PC-3 (cell line): ENCODE measurements around the gene RP2. TPM values are rescaled to one million over a fixed set of nuclear protein-coding genes. Genes with fewer than 3 reads are reported as not detected.

Source experiments
- ATAC-seq: fragments of 200-7000 bp; cut with Tn5 transposase; 2 replicates; pipeline ENCODE4 v1.9.1; 2020; ENCODE audit warnings: mild to moderate bottlenecking, moderate library complexity
- BruUV-seq: library from RNA; stranded (reverse); fragments of 400-500 nt; replicated peaks from 2 replicates; lab custom pipeline; 2021; lab: Mats Ljungman, UMichigan
- CTCF ChIA-PET: fragments of 300-600 bp; sonication (Branson Sonifier 250); formaldehyde crosslinking; loops from one replicate; lab custom pipeline; 2022; ENCODE audit warnings: antibody characterized with exemption; lab: Charles Lee
- POLR2A ChIA-PET: fragments of 300-600 bp; sonication (Branson Sonifier 250); formaldehyde crosslinking; loops from one replicate; lab custom pipeline; 2022; ENCODE audit warnings: antibody characterized with exemption; ENCODE audit not compliant: unreplicated experiment; lab: Charles Lee
- DNase-seq: peaks from one replicate; pipeline ENCODE4 v3.0.0-alpha.2; 2015
- H2AFZ ChIP-seq: fragments of 300-600 bp; sonication (generic); 2 replicates; pipeline ENCODE4 v1.6.0; 2016; ENCODE audit warnings: antibody characterized with exemption, low read length
- H3F3A ChIP-seq: fragments of 300-600 bp; sonication (generic); one replicate; pipeline ENCODE4 v1.6.0; 2017; ENCODE audit warnings: antibody characterized with exemption, low read length, control low read depth, mild to moderate bottlenecking; ENCODE audit not compliant: unreplicated experiment
- H3K27ac ChIP-seq: fragments of 300-600 bp; sonication (generic); 2 replicates; pipeline ENCODE4 v1.5.1; 2016; ENCODE audit warnings: mild to moderate bottlenecking, low read length
- H3K27me3 ChIP-seq: fragments of 300-600 bp; sonication (generic); 2 replicates; pipeline ENCODE4 v1.6.1; 2016; ENCODE audit warnings: low read length, mixed read lengths
- H3K36me3 ChIP-seq: fragments of 300-600 bp; sonication (generic); 2 replicates; pipeline ENCODE4 v1.6.1; 2016; ENCODE audit warnings: low read depth, mixed run types, low read length, mixed read lengths
- H3K4me1 ChIP-seq: fragments of 300-600 bp; sonication (generic); 2 replicates; pipeline ENCODE4 v1.5.1; 2016; ENCODE audit warnings: low read length; ENCODE audit not compliant: insufficient read depth
- H3K4me2 ChIP-seq: fragments of 300-600 bp; sonication (generic); 2 replicates; pipeline ENCODE4 v1.6.0; 2016; ENCODE audit warnings: low read length
- H3K4me3 ChIP-seq: fragments of 300-600 bp; sonication (generic); 2 replicates; pipeline ENCODE4 v1.5.1; 2016; ENCODE audit warnings: mild to moderate bottlenecking, low read length, mixed read lengths
- H3K79me2 ChIP-seq: fragments of 300-600 bp; sonication (generic); 2 replicates; pipeline ENCODE4 v1.6.1; 2017; ENCODE audit warnings: low read length, mixed read lengths
- H3K9ac ChIP-seq: fragments of 300-600 bp; sonication (generic); 2 replicates; pipeline ENCODE4 v1.6.0; 2016; ENCODE audit warnings: mild to moderate bottlenecking, low read length
- H3K9me2 ChIP-seq: fragments of 300-600 bp; sonication (generic); replicated peaks from 2 replicates; pipeline ENCODE4 v1.6.1; 2016; ENCODE audit warnings: mixed run types, low read length, mixed read lengths
- H3K9me3 ChIP-seq: fragments of 300-600 bp; sonication (generic); 2 replicates; pipeline ENCODE4 v1.6.1; 2016; ENCODE audit warnings: low read length, mixed read lengths
- H4K20me1 ChIP-seq: fragments of 300-600 bp; sonication (generic); 2 replicates; pipeline ENCODE4 v1.6.1; 2016; ENCODE audit warnings: low read length, mixed read lengths
- EZH2 ChIP-seq: fragments of 300-600 bp; sonication (generic); IDR thresholded peaks from one replicate; pipeline ENCODE4 v1.6.1; 2017; ENCODE audit warnings: antibody characterized with exemption, mild to moderate bottlenecking, low read length; ENCODE audit not compliant: unreplicated experiment
- EZH2phosphoT487 ChIP-seq: fragments of 300-600 bp; sonication (generic); IDR thresholded peaks from 2 replicates; pipeline ENCODE4 v1.6.1; 2018; ENCODE audit warnings: mild to moderate bottlenecking, antibody characterized with exemption, low read length, borderline replicate concordance
- intact Hi-C: fragments of 100-400 bp; cut with micrococcal nuclease; formaldehyde crosslinking; loops from 2 replicates; pipeline ENCODE4 v1.9.0; 2023
- total RNA-seq: library from RNA; depleted of rRNA; stranded (reverse); fragments of >200 nt; gene quantifications from 2 replicates; pipeline ENCODE4 v1.2.3, GENCODE V29; 2014
- TF ChIP-seq, protein P1 (sequence below): fragments of 300-600 bp; sonication (generic); conservative IDR thresholded peaks from 2 replicates; pipeline ENCODE4 v1.5.1; 2017; ENCODE audit warnings: antibody characterized with exemption, low read depth, mild to moderate bottlenecking, low read length

Gene RP2
- total RNA-seq, 1 experiment from 2014 or later: 11.0 TPM

DNA sequence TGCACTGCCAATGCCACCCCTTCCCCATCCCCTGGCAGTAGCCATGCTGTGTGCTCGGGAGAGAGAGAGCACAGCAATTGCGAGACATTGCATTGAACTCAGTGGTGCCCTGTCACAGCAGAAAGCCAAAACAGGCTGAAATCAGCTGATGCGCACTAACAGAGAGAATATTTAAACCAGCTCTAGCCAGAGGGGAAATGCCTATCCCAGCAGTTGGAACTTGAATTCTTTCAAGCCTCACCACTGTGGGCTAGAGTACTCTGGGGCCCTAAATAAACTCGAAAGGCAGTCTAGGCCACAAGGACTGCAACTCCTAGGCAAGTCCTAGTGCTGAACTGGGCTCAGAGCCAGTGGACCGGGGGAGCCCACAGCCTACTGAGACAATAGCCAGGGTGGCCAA is 17.7 kb upstream of the RP2 start:
- Histone ChIP-seq H3K9me3 (no peaks in the 10 kb centered on the region), H3K4me2 (no peak overlapping the region), H2AFZ (no peak overlapping the region), H3K4me1 (no peaks in the 10 kb centered on the region), H4K20me1 (no peaks in the 10 kb centered on the region), H3K36me3 (no peaks in the 10 kb centered on the region), H3K79me2 (no peaks in the 10 kb centered on the region), H3K27me3 (no peaks in the 10 kb centered on the region), H3K4me3 (no peak overlapping the region), H3K9ac (no peak overlapping the region), H3K9me2 (no peaks in the 10 kb centered on the region), H3F3A (no peaks in the 10 kb centered on the region), H3K27ac (no peak overlapping the region)
- ATAC-seq (no peak), DNase-seq (no peak)
- POLR2A ChIA-PET: no interaction called here
- CTCF ChIA-PET: no interaction called here
- BruUV-seq: no TSS peak
- TF ChIP-seq, protein P1, sequence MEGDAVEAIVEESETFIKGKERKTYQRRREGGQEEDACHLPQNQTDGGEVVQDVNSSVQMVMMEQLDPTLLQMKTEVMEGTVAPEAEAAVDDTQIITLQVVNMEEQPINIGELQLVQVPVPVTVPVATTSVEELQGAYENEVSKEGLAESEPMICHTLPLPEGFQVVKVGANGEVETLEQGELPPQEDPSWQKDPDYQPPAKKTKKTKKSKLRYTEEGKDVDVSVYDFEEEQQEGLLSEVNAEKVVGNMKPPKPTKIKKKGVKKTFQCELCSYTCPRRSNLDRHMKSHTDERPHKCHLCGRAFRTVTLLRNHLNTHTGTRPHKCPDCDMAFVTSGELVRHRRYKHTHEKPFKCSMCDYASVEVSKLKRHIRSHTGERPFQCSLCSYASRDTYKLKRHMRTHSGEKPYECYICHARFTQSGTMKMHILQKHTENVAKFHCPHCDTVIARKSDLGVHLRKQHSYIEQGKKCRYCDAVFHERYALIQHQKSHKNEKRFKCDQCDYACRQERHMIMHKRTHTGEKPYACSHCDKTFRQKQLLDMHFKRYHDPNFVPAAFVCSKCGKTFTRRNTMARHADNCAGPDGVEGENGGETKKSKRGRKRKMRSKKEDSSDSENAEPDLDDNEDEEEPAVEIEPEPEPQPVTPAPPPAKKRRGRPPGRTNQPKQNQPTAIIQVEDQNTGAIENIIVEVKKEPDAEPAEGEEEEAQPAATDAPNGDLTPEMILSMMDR: no peak
- TF ChIP-seq EZH2 (no peak), EZH2phosphoT487 (no peak)
- intact Hi-C loops: no loop called here

DNA sequence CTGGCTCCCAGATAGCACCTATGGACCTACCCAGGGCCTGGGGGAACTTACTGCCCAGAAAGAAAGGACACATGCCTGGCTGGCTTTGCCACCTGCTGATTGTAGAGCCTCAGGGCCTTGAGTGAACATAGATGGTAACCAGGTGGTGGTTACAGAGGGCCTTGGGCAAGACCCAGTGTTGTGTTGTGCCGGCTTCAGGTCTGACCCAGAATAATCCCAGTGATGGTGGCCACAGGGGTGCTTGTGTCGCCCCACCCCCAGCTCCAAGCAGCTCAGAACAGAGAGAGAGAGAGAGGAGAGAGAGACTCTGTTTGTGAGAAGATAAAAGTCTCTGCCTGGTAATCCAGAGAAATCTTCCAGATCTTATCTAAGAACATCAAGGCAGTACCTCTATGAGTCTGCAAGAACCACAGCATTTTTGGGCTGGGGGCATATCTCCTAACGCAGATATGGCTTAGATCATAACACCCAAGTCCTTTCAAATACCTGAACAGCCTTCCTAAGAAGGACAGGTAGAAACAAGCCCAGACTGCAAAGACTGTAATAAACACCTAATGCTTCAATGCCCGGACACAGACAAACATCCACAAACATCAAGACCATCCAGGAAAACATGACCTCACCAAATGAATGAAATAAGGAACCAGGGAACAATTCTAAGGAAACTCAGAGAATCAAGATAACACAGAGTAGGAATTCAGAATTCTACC is 16.3 kb upstream of the RP2 start:
- Histone ChIP-seq H2AFZ (no peak overlapping the region), H3K9ac (no peak overlapping the region), H3K9me2 (no peaks in the 10 kb centered on the region), H3K27ac (no peak overlapping the region), H3K27me3 (no peaks in the 10 kb centered on the region), H3K79me2 (no peaks in the 10 kb centered on the region), H4K20me1 (no peaks in the 10 kb centered on the region), H3K4me1 (no peaks in the 10 kb centered on the region), H3F3A (no peaks in the 10 kb centered on the region), H3K4me3 (no peak overlapping the region), H3K36me3 (no peaks in the 10 kb centered on the region), H3K4me2 (no peak overlapping the region), H3K9me3 (no peaks in the 10 kb centered on the region)
- intact Hi-C loops: no loop called here
- DNase-seq (no peak), ATAC-seq (no peak)
- CTCF ChIA-PET: no interaction called here
- no TSS peak for BruUV-seq
- TF ChIP-seq, protein P1: no peak
- TF ChIP-seq EZH2phosphoT487: no peak
- no peak for TF ChIP-seq EZH2
- POLR2A ChIA-PET: no interaction called here

DNA sequence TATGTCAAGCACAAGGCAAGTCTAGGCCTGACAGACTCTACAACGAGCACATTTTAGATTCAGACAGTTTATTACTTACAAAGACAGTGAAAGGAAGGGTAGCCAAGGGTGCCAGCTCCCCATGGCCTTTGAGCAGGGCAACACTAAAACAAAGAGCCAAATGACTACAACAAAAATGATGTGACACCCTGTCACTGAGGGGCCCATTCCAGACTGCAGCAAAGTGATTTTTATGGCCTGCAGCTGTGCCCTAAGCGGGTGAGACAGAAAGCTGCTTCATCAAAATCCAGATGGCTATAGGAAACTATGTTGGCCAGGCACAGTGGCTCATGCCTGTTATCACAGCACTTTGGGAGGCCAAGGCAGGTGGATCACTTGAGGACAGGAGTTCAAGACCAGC is 13.4 kb upstream of the RP2 start:
- Histone ChIP-seq H3K9ac (no peak overlapping the region), H4K20me1 (no peaks in the 10 kb centered on the region), H3K27ac (no peak overlapping the region), H3F3A (no peaks in the 10 kb centered on the region), H3K9me3 (no peaks in the 10 kb centered on the region), H3K27me3 (no peaks in the 10 kb centered on the region), H2AFZ (no peak overlapping the region), H3K4me1 (no peaks in the 10 kb centered on the region), H3K4me2 (no peak overlapping the region), H3K36me3 (no peaks in the 10 kb centered on the region), H3K79me2 (no peaks in the 10 kb centered on the region), H3K9me2 (no peaks in the 10 kb centered on the region), H3K4me3 (no peak overlapping the region)
- BruUV-seq: no TSS peak
- CTCF ChIA-PET: no interaction called here
- TF ChIP-seq, protein P1: no peak
- TF ChIP-seq EZH2phosphoT487: no peak
- TF ChIP-seq EZH2: no peak
- intact Hi-C loops: no loop called here
- no peak for DNase-seq
- POLR2A ChIA-PET: no interaction called here
- no peak for ATAC-seq
